Chondrocyte (in vitro differentiated cells): Measurements from ENCODE around the gene EML2. TPM values are rescaled to one million over a fixed set of nuclear protein-coding genes. Genes with fewer than 3 reads are reported as not detected.
A peak's percentile ranks its signal among the peaks of the same experiment; 100 is the strongest.
"Not testable (repeated sequence)": the region's sequence is repeated elsewhere in the genome, so short reads cannot be mapped to it uniquely, and the experiment has no call there.

Experiments used
- DNase-seq: peaks from one replicate; pipeline ENCODE4 v3.0.0; 2021; ENCODE audit warnings: mixed read lengths, low spot score
- H3K27ac Mint-ChIP-seq: one replicate; pipeline ENCODE4 v1.8.0; 2021; ENCODE audit warnings: mild to moderate bottlenecking, moderate library complexity, mixed read lengths; ENCODE audit not compliant: unreplicated experiment
- H3K27me3 Mint-ChIP-seq: 2 replicates; pipeline ENCODE4 v1.8.0; 2021; ENCODE audit warnings: low read depth, mixed read lengths
- H3K36me3 Mint-ChIP-seq: 2 replicates; pipeline ENCODE4 v1.8.0; 2021; ENCODE audit warnings: low read depth, mixed read lengths
- H3K4me1 Mint-ChIP-seq: 2 replicates; pipeline ENCODE4 v1.8.0; 2021; ENCODE audit warnings: low read depth, mild to moderate bottlenecking, mixed read lengths
- H3K4me3 Mint-ChIP-seq: one replicate; pipeline ENCODE4 v1.8.0; 2021; ENCODE audit warnings: mild to moderate bottlenecking, moderate library complexity, mixed read lengths; ENCODE audit not compliant: unreplicated experiment
- H3K9me3 Mint-ChIP-seq: 2 replicates; pipeline ENCODE4 v1.8.0; 2021; ENCODE audit warnings: low read depth, mixed read lengths
- CTCF ChIP-seq: fragments of 200-600 bp; sonication (generic); IDR thresholded peaks from 2 replicates; pipeline ENCODE4 v1.5.0; 2021; ENCODE audit warnings: antibody characterized with exemption, mild to moderate bottlenecking, moderate library complexity
- total RNA-seq: library from RNA; stranded (reverse); gene quantifications from 3 replicates; pipeline ENCODE4 v1.2.1, GENCODE V29; 2021

The EML2 gene
- total RNA-seq, 1 donor from 2014 or later = 20.5 TPM

GRCh38 chr19:45621976-45622503, 17.2 kb downstream of the EML2 start:
- peaks cover 22% of the 10 kb centered on the region for H3K36me3 Mint-ChIP-seq
- H3K27me3 Mint-ChIP-seq = no peaks in the 10 kb centered on the region
- H3K4me3 Mint-ChIP-seq = no peak overlapping the region
- no peak overlapping the region for H3K27ac Mint-ChIP-seq
- H3K4me1 Mint-ChIP-seq = no peaks in the 10 kb centered on the region
- TF ChIP-seq CTCF = no peak
- no peaks in the 10 kb centered on the region for H3K9me3 Mint-ChIP-seq
- no peak for DNase-seq

- no peak for DNase-seq
- no peak overlapping the region for H3K27ac Mint-ChIP-seq
- no peaks in the 10 kb centered on the region for H3K9me3 Mint-ChIP-seq
- H3K4me3 Mint-ChIP-seq = no peak overlapping the region
- H3K4me1 Mint-ChIP-seq = no peaks in the 10 kb centered on the region
- no peak for TF ChIP-seq CTCF
- H3K36me3 Mint-ChIP-seq = peaks cover 22% of the 10 kb centered on the region
- H3K27me3 Mint-ChIP-seq = no peaks in the 10 kb centered on the region
Measured at GRCh38 chr19:45621389-45621788, 17.8 kb downstream of the EML2 start.

GRCh38 chr19:45616704-45617017, 22.5 kb downstream of the EML2 start:
- DNase-seq = no peak
- H3K27me3 Mint-ChIP-seq = no peaks in the 10 kb centered on the region
- H3K27ac Mint-ChIP-seq = peak overlapping the region; percentile 2
- no peak overlapping the region for H3K4me3 Mint-ChIP-seq
- peaks cover 23% of the 10 kb centered on the region for H3K36me3 Mint-ChIP-seq
- no peak for TF ChIP-seq CTCF
- peaks cover 15% of the 10 kb centered on the region for H3K4me1 Mint-ChIP-seq
- no peaks in the 10 kb centered on the region for H3K9me3 Mint-ChIP-seq

- H3K4me1 Mint-ChIP-seq = peaks cover 15% of the 10 kb centered on the region
- H3K27me3 Mint-ChIP-seq = no peaks in the 10 kb centered on the region
- no peaks in the 10 kb centered on the region for H3K9me3 Mint-ChIP-seq
- DNase-seq = no peak
- no peak for TF ChIP-seq CTCF
- H3K4me3 Mint-ChIP-seq = no peak overlapping the region
- H3K36me3 Mint-ChIP-seq = peaks cover 23% of the 10 kb centered on the region
- H3K27ac Mint-ChIP-seq = peak overlapping the region; percentile 49
Measured at GRCh38 chr19:45615795-45616703, 23.1 kb downstream of the EML2 start.

- H3K4me3 Mint-ChIP-seq = not testable (repeated sequence)
Measured at GRCh38 chr19:45615056-45615455, 24.1 kb downstream of the EML2 start.

More at GRCh38 chr19:45615056-45615455, 24.1 kb downstream of the EML2 start:
- not testable (repeated sequence) for H3K27me3 Mint-ChIP-seq, DNase-seq, H3K27ac Mint-ChIP-seq, H3K9me3 Mint-ChIP-seq
- H3K36me3 Mint-ChIP-seq = peaks cover 22% of the 10 kb centered on the region
- H3K4me1 Mint-ChIP-seq = peaks cover 15% of the 10 kb centered on the region
